Heart left ventricle (tissue), 13 donors: ENCODE data around the gene ZBTB46.

Source experiments
- CTCF ChIP-seq, 12 donors: fragments of 200-600 bp; sonication (generic) in 4 of 12; IDR thresholded peaks; one replicate each; pipeline versions ENCODE4 v1.5.0 to v1.8.0; 2018 to 2022; ENCODE audit warnings: antibody characterized with exemption in 12 of 12, mild to moderate bottlenecking in 5 of 12
- POLR2A ChIP-seq, 2 donors: fragments of 450-650 bp; IDR thresholded peaks; one replicate each; pipeline ENCODE4 v1.6.1; 2017; ENCODE audit warnings: antibody characterized with exemption in 2 of 2, mild to moderate bottlenecking in 2 of 2, moderate library complexity in 2 of 2
- donor health status: ischemic (EF 13 %, LVEDD 7.1; RV severe dilation, severe dysfunction).
- donor health status: DM: no; HTN: yes; CAD: no.
- donor health status: DM: no; HTN: no; CAD: no.
- donor health status: ischemic (EF 25% LVEDD 6.9; RV normal size, moderate dysfunction).
- donor health status: ischemic (EF 25% LVEDD 5.7; RV mildly dilated, moderate dysfunction).
- donor health status: ischemic (EF 35%, LVEDD 5.7; RV mildly dilated, moderate dysfunction).
- donor health status: nonischemic (EF 11% LVEDD 7.7; RV severe dilation, severe dysfunction).
- donor health status: DM: yes; HTN: yes; CAD: no.
- donor health status: PGD.
- donor health status: ischemic (EF 29% LVEDD 5.4; RV normal size, mild dysfunction).
- donor health status: nonischemic (EF 23%, LVEDD 6.1; RV moderate dilation, normal function).

DNA sequence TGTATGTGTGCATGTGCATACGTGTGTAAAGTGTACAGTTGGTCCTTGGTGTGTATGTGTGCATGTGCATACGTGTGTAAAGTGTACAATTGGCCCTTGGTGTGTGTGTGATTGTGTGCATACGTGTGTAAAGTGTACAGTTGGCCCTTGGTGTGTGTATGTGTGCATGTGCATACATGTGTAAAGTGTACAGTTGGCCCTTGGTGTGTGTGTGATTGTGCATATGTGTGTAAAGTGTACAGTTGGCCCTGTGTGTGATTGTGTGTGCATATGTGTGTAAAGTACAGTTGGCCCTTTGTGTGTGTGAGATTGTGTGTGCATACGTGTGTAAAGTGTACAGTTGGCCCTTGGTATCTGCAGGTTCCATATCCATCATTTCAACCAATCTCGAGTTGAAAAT lies 99.7 kb downstream of the ZBTB46 start:
- no peak for TF ChIP-seq POLR2A (IDR thresholded peaks at IDR 0.05)
- no peak for TF ChIP-seq CTCF (IDR thresholded peaks at IDR 0.05)
